Epithelial cell of prostate (primary cell): ENCODE measurements around the gene BRME1.

Experiments
- DNase-seq: peaks from one replicate; pipeline ENCODE4 v3.0.0-alpha.2; 2011; ENCODE audit warnings: low read depth, low spot score
- H3K27ac ChIP-seq: fragments of 450-650 bp; 2 replicates; pipeline ENCODE4 v1.5.1; 2017; ENCODE audit warnings: mild to moderate bottlenecking

BRME1 gene

GRCh38 chr19:13892870-13893269, 13.0 kb downstream of the BRME1 start:
- no peak overlapping the region for H3K27ac ChIP-seq
- no peak for DNase-seq

GRCh38 chr19:13890136-13890535, 15.8 kb downstream of the BRME1 start:
- DNase-seq = no peak
- no peak overlapping the region for H3K27ac ChIP-seq

- DNase-seq = no peak
- no peak overlapping the region for H3K27ac ChIP-seq
These were observed 17.6 kb downstream of the BRME1 start for GRCh38 chr19:13888281-13888680.

GRCh38 chr19:13887517-13887916, 18.4 kb downstream of the BRME1 start:
- H3K27ac ChIP-seq = peak overlapping the region; percentile 20
- no peak for DNase-seq

GRCh38 chr19:13887018-13887436, 18.9 kb downstream of the BRME1 start:
- peak overlapping the region; percentile 20 for H3K27ac ChIP-seq
- no peak for DNase-seq

- H3K27ac ChIP-seq = no peak overlapping the region
- no peak for DNase-seq
These were observed 20.0 kb downstream of the BRME1 start for GRCh38 chr19:13885826-13886365.

GRCh38 chr19:13884726-13885591, 21.0 kb downstream of the BRME1 start:
- DNase-seq = no peak
- no peak overlapping the region for H3K27ac ChIP-seq

- no peak for DNase-seq
- H3K27ac ChIP-seq = no peak overlapping the region
These were observed 22.3 kb downstream of the BRME1 start for GRCh38 chr19:13883516-13884064.

GRCh38 chr19:13882836-13883235, 23.1 kb downstream of the BRME1 start:
- H3K27ac ChIP-seq = no peak overlapping the region
- no peak for DNase-seq

GRCh38 chr19:13882419-13882795, 23.5 kb downstream of the BRME1 start:
- H3K27ac ChIP-seq = no peak overlapping the region

GRCh38 chr19:13881692-13882418, 24.1 kb downstream of the BRME1 start:
- no peak for DNase-seq
- H3K27ac ChIP-seq = no peak overlapping the region

More at GRCh38 chr19:13882419-13882795, 23.5 kb downstream of the BRME1 start:
- no peak for DNase-seq

GRCh38 chr19:13881251-13881691, 24.6 kb downstream of the BRME1 start:
- DNase-seq = no peak
- H3K27ac ChIP-seq = no peak overlapping the region

- DNase-seq = peak; percentile 62
- H3K27ac ChIP-seq = peak overlapping the region; percentile 47
These were observed 25.6 kb downstream of the BRME1 start for GRCh38 chr19:13880059-13881043.

- no peak overlapping the region for H3K27ac ChIP-seq
- no peak for DNase-seq
These were observed 28.6 kb downstream of the BRME1 start for GRCh38 chr19:13877303-13877702.

GRCh38 chr19:13876834-13877233, 29.1 kb downstream of the BRME1 start, which contains the start of gene NANOS3:
Gene NANOS3 (plus strand): TSS chr19:13877134. CDS start chr19:13877249, 115 bp downstream.
- no peak for DNase-seq
- H3K27ac ChIP-seq = no peak within 1 kb of the TSS

GRCh38 chr19:13875824-13876223, 30.1 kb downstream of the BRME1 start:
- no peak overlapping the region for H3K27ac ChIP-seq

GRCh38 chr19:13873834-13874515, 31.9 kb downstream of the BRME1 start:
- no peak for DNase-seq
- no peak overlapping the region for H3K27ac ChIP-seq

More at GRCh38 chr19:13875824-13876223, 30.1 kb downstream of the BRME1 start:
- DNase-seq = no peak

GRCh38 chr19:13872695-13873389, 33.1 kb downstream of the BRME1 start:
- no peak for DNase-seq
- no peak overlapping the region for H3K27ac ChIP-seq
